ENCODE measurements around the gene MRPL38. TPM values are rescaled to one million over a fixed set of nuclear protein-coding genes. Genes with fewer than 3 reads are reported as not detected.
"Not testable (repeated sequence)": the region's sequence is repeated elsewhere in the genome, so short reads cannot be mapped to it uniquely, and the experiment has no call there.

The MRPL38 gene
- total RNA-seq, 2 donors from 2014 or later, result 88.6 to 190 TPM

DNA sequence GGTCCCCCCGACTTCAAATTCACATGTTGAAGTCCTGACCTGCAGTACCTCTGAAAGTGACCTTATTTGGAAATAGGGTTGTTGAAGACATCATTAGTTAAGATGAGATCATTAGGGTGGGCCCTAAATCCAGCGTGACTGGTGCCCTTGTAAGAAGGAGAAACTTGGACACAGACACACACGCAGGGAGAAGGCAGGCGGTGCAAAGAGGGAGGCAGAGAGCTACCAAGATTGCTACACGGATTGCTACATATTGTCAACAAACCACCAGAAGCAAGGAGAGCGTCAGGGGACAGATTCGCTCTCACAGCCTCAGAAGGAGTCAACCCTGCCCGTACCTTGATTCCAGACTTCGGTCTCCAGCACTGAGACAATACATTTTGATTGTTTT, 42.8 kb downstream of the MRPL38 start:
- DNase-seq, result no peak
- Histone ChIP-seq H3K27ac (no peak overlapping the region), H3K4me1 (no peaks in the 10 kb centered on the region), H3K9ac (ENCODE audit: low read depth in 2 of 2, low read length in 2 of 2) (no peak overlapping the region), H3K36me3 (no peaks in the 10 kb centered on the region), H3K4me3 (no peak overlapping the region), H3K27me3 (no peaks in the 10 kb centered on the region), H3K9me3 (no peaks in the 10 kb centered on the region)
- TF ChIP-seq, protein P1, sequence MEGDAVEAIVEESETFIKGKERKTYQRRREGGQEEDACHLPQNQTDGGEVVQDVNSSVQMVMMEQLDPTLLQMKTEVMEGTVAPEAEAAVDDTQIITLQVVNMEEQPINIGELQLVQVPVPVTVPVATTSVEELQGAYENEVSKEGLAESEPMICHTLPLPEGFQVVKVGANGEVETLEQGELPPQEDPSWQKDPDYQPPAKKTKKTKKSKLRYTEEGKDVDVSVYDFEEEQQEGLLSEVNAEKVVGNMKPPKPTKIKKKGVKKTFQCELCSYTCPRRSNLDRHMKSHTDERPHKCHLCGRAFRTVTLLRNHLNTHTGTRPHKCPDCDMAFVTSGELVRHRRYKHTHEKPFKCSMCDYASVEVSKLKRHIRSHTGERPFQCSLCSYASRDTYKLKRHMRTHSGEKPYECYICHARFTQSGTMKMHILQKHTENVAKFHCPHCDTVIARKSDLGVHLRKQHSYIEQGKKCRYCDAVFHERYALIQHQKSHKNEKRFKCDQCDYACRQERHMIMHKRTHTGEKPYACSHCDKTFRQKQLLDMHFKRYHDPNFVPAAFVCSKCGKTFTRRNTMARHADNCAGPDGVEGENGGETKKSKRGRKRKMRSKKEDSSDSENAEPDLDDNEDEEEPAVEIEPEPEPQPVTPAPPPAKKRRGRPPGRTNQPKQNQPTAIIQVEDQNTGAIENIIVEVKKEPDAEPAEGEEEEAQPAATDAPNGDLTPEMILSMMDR (IDR thresholded peaks at IDR 0.05), result no peak
- intact Hi-C loops (cut with DNase I), result no loop called here

DNA sequence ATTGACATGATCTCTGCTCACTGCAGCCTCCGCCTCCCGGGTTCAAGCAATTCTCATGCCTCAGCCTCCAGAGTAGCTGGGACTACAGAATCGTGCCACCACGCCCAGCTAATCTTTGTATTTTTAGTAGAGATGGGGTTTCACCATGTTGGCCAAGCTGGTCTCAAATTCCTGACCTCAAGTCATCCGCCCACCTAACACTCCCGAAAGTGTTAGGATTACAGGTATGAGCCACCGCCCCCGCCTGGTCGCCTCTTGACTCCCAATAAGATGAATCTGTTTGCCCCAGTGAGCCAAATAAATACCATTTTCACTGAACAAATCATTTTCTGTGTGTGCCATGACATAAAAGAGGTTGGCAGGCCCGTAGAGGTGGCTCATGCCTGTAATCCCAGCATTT, 45.3 kb downstream of the MRPL38 start:
- H3K4me1 ChIP-seq; H3K4me3 ChIP-seq; DNase-seq; H3K27ac ChIP-seq; H3K27me3 ChIP-seq; H3K9ac ChIP-seq (ENCODE audit: low read depth in 2 of 2, low read length in 2 of 2); intact Hi-C loops (cut with DNase I); H3K9me3 ChIP-seq; H3K36me3 ChIP-seq: not testable (repeated sequence)

DNA sequence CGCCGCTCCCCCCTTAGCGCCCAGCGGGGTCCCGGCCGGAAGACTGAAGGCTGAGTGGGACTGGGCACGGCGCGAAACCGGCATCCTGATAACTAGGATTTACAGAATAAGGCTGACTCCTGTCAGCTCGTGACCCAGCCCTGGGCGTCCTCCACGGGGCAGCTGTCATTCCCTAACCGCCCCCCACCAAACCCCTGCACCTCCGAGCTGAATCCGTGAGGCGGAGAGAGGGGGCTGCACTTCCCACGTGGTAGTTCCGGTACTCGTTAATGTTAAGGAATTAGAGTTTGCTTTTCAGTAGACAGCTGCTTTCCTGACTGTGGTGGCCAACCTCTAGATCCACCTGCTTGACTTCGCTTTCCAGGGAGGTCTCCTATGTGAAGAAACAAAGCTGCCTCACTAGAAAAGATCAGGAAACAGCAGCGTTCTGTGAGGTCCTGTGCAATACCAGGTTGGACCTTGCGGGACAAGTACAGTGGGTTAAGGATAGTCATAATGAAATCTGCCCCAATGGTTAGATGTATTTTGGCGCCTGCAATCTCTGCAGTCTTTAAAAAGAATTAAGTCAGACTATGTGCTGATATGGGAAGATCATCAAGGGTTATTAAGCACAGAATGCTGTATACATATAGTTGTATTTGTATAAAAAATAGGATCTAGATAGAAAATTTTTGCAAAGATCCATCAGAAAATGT, 48.5 kb downstream of the MRPL38 start:
- H3K9me3 ChIP-seq, result no peaks in the 10 kb centered on the region
- H3K9ac ChIP-seq (ENCODE audit: low read depth in 2 of 2, low read length in 2 of 2), result peak overlapping the region; percentile 97 to 98
- peaks cover 3% of the 10 kb centered on the region for H3K36me3 ChIP-seq
- DNase-seq, result no peak
- peak overlapping the region; percentile 90 for H3K27ac ChIP-seq
- no peaks in the 10 kb centered on the region for H3K27me3 ChIP-seq
- H3K4me1 ChIP-seq, result peaks cover 16% of the 10 kb centered on the region
- intact Hi-C loops (cut with DNase I), result no loop called here
- TF ChIP-seq, protein P1 (IDR thresholded peaks at IDR 0.05), result no peak
- peak overlapping the region; percentile 66 for H3K4me3 ChIP-seq

DNA sequence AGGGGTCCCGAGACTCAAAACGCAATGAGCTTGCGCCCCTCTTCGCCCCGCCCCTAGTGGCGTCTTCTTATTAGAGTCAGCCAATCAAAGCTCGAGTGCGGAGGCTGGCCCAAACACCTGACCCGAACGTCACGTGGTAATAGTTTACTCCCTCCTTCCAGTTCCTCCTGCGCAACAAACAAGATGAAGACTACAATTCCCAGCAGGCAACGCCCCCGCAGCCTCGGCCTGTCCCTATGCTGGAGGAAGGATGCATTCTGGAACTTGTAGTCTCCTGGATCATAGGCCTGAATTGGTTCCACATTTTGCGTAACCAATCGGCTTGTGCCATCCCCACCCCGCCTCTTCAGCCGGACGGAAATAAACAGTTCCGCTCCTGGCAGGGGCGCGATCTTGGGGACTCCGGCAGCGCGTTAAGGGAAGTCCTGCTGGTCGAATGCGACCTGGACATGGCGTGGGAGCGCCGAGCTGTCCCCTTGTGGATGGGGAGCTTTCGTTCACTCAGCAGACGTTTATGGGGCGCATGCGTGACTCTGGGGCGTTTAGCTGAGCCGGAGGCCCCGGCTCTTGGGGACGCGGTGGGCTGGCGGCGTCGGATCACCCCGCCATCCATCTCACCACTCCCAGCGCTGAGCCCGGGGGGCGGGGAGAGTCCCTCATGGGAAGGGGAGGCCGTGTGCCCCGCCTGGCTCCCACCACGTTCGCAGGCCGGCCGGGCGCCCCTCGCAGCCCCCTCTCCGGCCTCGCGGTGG, 49.2 kb downstream of the MRPL38 start, which contains the start of gene WBP2:
Gene WBP2 (minus strand): TSS at position 26 of the 752 bp plus-strand sequence. CDS start 38 bp downstream, outside the sequence.
- no peaks in the 10 kb centered on the region for H3K9me3 ChIP-seq
- intact Hi-C loops (cut with DNase I), result no loop called here
- peaks cover 10% of the 10 kb centered on the region for H3K36me3 ChIP-seq
- TF ChIP-seq, protein P1 (IDR thresholded peaks at IDR 0.05), result no peak
- H3K27me3 ChIP-seq, result no peaks in the 10 kb centered on the region
- peak within 1 kb of the TSS; percentile 97 to 98 for H3K9ac ChIP-seq (ENCODE audit: low read depth in 2 of 2, low read length in 2 of 2)
- DNase-seq, result peak; percentile 98
- H3K4me3 ChIP-seq, result peak within 1 kb of the TSS; percentile 66
- peaks cover 16% of the 10 kb centered on the region for H3K4me1 ChIP-seq
- H3K27ac ChIP-seq, result peak within 1 kb of the TSS; percentile 90

DNA sequence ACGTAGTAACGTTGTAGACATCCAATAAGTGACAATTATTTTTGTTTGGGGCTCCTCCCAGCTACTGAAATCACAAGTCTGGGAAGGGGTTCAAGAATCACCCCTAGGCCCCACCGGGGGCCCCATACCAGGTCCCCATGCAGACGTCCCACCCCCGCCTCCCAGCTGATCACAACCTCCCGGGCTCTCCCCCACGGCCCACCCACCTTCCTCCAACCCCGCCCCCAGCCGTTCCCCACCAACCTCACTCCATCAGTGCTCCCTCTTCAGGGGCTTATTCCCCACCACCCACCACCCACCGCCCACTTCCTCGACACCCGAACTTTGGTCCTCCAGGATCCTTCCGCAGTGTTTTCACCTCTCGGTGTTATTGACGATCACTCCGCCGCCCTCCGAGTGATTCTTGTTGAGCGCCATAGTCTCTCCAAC, 49.8 kb downstream of the MRPL38 start:
- Histone ChIP-seq H3K9me3 (no peaks in the 10 kb centered on the region), H3K4me3 (peak overlapping the region; percentile 52), H3K4me1 (peaks cover 16% of the 10 kb centered on the region), H3K27me3 (no peaks in the 10 kb centered on the region), H3K9ac (ENCODE audit: low read depth in 2 of 2, low read length in 2 of 2) (peak overlapping the region; percentile 50 to 97), H3K27ac (peak overlapping the region; percentile 84), H3K36me3 (peaks cover 12% of the 10 kb centered on the region)
- TF ChIP-seq, protein P1 (IDR thresholded peaks at IDR 0.05), result no peak
- intact Hi-C loops (cut with DNase I), result no loop called here
- no peak for DNase-seq
